HCT116 (cell line): ENCODE results near the gene HAPLN1. TPM values are rescaled to one million over a fixed set of nuclear protein-coding genes. Genes with fewer than 3 reads are reported as not detected.

Experiments
- ATAC-seq: fragments of 200-7000 bp; cut with Tn5 transposase; 2 replicates; pipeline ENCODE4 v1.9.1; 2020; ENCODE audit warnings: mild to moderate bottlenecking, moderate library complexity
- BruUV-seq: library from RNA; stranded (reverse); fragments of 400-500 nt; replicated peaks from 2 replicates; lab custom pipeline; 2021; lab: Mats Ljungman, UMichigan
- CTCF ChIA-PET: fragments of 300-600 bp; sonication (Branson Sonifier 250); formaldehyde crosslinking; loops from one replicate; lab custom pipeline; 2021; ENCODE audit warnings: antibody characterized with exemption; lab: Charles Lee
- POLR2A ChIA-PET: fragments of 300-600, 350-600 bp; sonication (Branson Sonifier 250); formaldehyde crosslinking; loops from one replicate; lab custom pipeline; 2021; ENCODE audit warnings: antibody characterized with exemption; lab: Charles Lee
- RAD21 ChIA-PET, 2 experiments: fragments of 300-600 bp; sonication (Branson Sonifier 250); formaldehyde crosslinking; loops; one replicate each; lab custom pipeline; 2023; ENCODE audit warnings: low total read pairs in 2 of 2; ENCODE audit not compliant: uncharacterized antibody in 2 of 2, unreplicated experiment in 2 of 2, low non-redundant PET in 1 of 2; lab: Charles Lee
- DNase-seq: peaks from one replicate; pipeline ENCODE4 v3.0.0-alpha.2; 2010; ENCODE audit warnings: low read depth, low spot score
- H2AFZ ChIP-seq: fragments of 200-600 bp; shearing (Covaris generic), sonication (generic); 2 replicates; pipeline ENCODE4 v1.6.1; 2017; ENCODE audit warnings: low read depth, mixed run types, mixed read lengths, antibody characterized with exemption, low read length; ENCODE audit not compliant: poor library complexity, severe bottlenecking
- H3K27ac ChIP-seq: 2 replicates; pipeline ENCODE4 v1.5.1; 2012; ENCODE audit warnings: low read depth, low read length
- H3K27me3 ChIP-seq: fragments of 200-600 bp; sonication (generic); 2 replicates; pipeline ENCODE4 v1.6.1; 2016; ENCODE audit warnings: mixed run types, low read length, mixed read lengths; ENCODE audit not compliant: insufficient read depth
- H3K36me3 ChIP-seq, 2 experiments: fragments of 200-500 bp in 1 of 2; fragments of 200-600 bp in 1 of 2; sonication (Bioruptor generic) in 1 of 2; sonication (generic) in 1 of 2; 2 replicates each; pipeline versions ENCODE4 v1.5.1 to v1.6.1; 2014 to 2016; ENCODE audit warnings: low read length in 2 of 2, inconsistent platforms in 1 of 2, mixed read lengths in 1 of 2, mixed run types in 1 of 2; ENCODE audit not compliant: insufficient read depth in 2 of 2, control insufficient read depth in 1 of 2
- H3K4me1 ChIP-seq, 2 experiments: fragments of 200-600 bp in 1 of 2; sonication (generic) in 1 of 2; 2 replicates each; pipeline versions ENCODE4 v1.5.1 to v1.6.1; 2012 to 2017; ENCODE audit warnings: low read length in 2 of 2, inconsistent platforms in 1 of 2, mild to moderate bottlenecking in 1 of 2, mixed read lengths in 1 of 2, mixed run types in 1 of 2, moderate library complexity in 1 of 2; ENCODE audit not compliant: insufficient read depth in 2 of 2, control insufficient read depth in 1 of 2
- H3K4me2 ChIP-seq: fragments of 200-600 bp; sonication (generic); 2 replicates; pipeline ENCODE4 v1.6.1; 2017; ENCODE audit warnings: mixed run types, low read length, mixed read lengths
- H3K4me3 ChIP-seq, 2 experiments: fragments of 200-600 bp in 1 of 2; sonication (generic) in 1 of 2; replicated peaks in 1 of 2; 2 replicates each; pipeline ENCODE4 v1.5.1; 2011 to 2016; ENCODE audit warnings: low read length in 2 of 2, control low read depth in 1 of 2, low read depth in 1 of 2, mild to moderate bottlenecking in 1 of 2, mixed read lengths in 1 of 2, mixed run types in 1 of 2
- H3K79me2 ChIP-seq: fragments of 200-600 bp; sonication (generic); 2 replicates; pipeline ENCODE4 v1.6.1; 2017; ENCODE audit warnings: mild to moderate bottlenecking, mixed run types, low read length, moderate library complexity, mixed read lengths; ENCODE audit not compliant: insufficient read depth
- H3K9ac ChIP-seq: fragments of 200-600 bp; sonication (generic); 2 replicates; pipeline ENCODE4 v1.6.1; 2016; ENCODE audit warnings: low read length, mixed read lengths
- H3K9me2 ChIP-seq: fragments of 200-600 bp; sonication (generic), shearing (Covaris generic); 2 replicates; pipeline ENCODE4 v1.6.1; 2017; ENCODE audit warnings: mixed run types, mild to moderate bottlenecking, moderate library complexity; ENCODE audit not compliant: insufficient read depth
- H3K9me3 ChIP-seq, 2 experiments: fragments of 200-500 bp in 1 of 2; fragments of 200-600 bp in 1 of 2; sonication (Bioruptor generic) in 1 of 2; sonication (generic) in 1 of 2; 2 replicates each; pipeline ENCODE4 v1.6.1; 2014 to 2017; ENCODE audit warnings: low read length in 2 of 2, mixed read lengths in 2 of 2, inconsistent platforms in 1 of 2, low read depth in 1 of 2, mild to moderate bottlenecking in 1 of 2, mixed run types in 1 of 2, moderate library complexity in 1 of 2; ENCODE audit not compliant: control insufficient read depth in 1 of 2, insufficient read depth in 1 of 2
- H4K20me1 ChIP-seq: fragments of 200-600 bp; sonication (generic), shearing (Covaris generic); 2 replicates; pipeline ENCODE4 v1.6.1; 2017; ENCODE audit warnings: mixed run types, mild to moderate bottlenecking, moderate library complexity; ENCODE audit not compliant: insufficient read depth
- ATF3 ChIP-seq: IDR thresholded peaks from 2 replicates; pipeline ENCODE4 v1.6.1; 2012
- CBX3 ChIP-seq: IDR thresholded peaks from 2 replicates; pipeline ENCODE4 v1.6.1; 2012; ENCODE audit warnings: low read depth
- CEBPB ChIP-seq: IDR thresholded peaks from 2 replicates; pipeline ENCODE4 v1.6.1; 2012; ENCODE audit warnings: low read depth
- ELF1 ChIP-seq: IDR thresholded peaks from 2 replicates; pipeline ENCODE4 v1.6.1; 2012; ENCODE audit warnings: low read depth, borderline replicate concordance
- EZH2 ChIP-seq: fragments of 200-600 bp; sonication (generic); IDR thresholded peaks from 2 replicates; pipeline ENCODE4 v1.6.1; 2017; ENCODE audit warnings: antibody characterized with exemption, mixed run types
- EZH2phosphoT487 ChIP-seq: fragments of 200-600 bp; IDR thresholded peaks from 2 replicates; pipeline ENCODE4 v1.6.1; 2018; ENCODE audit warnings: antibody characterized with exemption, borderline replicate concordance
- FOSL1 ChIP-seq: IDR thresholded peaks from 2 replicates; pipeline ENCODE4 v1.6.1; 2012; ENCODE audit warnings: low read depth
- JUND ChIP-seq: IDR thresholded peaks from 2 replicates; pipeline ENCODE4 v1.6.1; 2012
- MAX ChIP-seq: IDR thresholded peaks from 2 replicates; pipeline ENCODE4 v1.6.1; 2012
- POLR2A ChIP-seq: IDR thresholded peaks from 2 replicates; pipeline ENCODE4 v1.7.0; 2011; ENCODE audit warnings: borderline replicate concordance; ENCODE audit not compliant: insufficient read depth, insufficient read length; ENCODE audit errors: extremely low read depth
- POLR2AphosphoS5 ChIP-seq: IDR thresholded peaks from 2 replicates; pipeline ENCODE4 v1.6.1; 2011; ENCODE audit warnings: mild to moderate bottlenecking, low read depth, low read length, moderate library complexity
- RAD21 ChIP-seq: IDR thresholded peaks from 2 replicates; pipeline ENCODE4 v1.6.1; 2012; ENCODE audit warnings: low read depth, mild to moderate bottlenecking
- REST ChIP-seq: IDR thresholded peaks from 2 replicates; pipeline ENCODE4 v1.6.1; 2012; ENCODE audit warnings: low read depth
- SIN3A ChIP-seq: IDR thresholded peaks from 2 replicates; pipeline ENCODE4 v1.6.1; 2012; ENCODE audit warnings: low read depth
- SRF ChIP-seq: IDR thresholded peaks from 2 replicates; pipeline ENCODE4 v1.6.1; 2012; ENCODE audit warnings: low read depth
- ZBTB33 ChIP-seq: IDR thresholded peaks from 2 replicates; pipeline ENCODE4 v1.6.1; 2011; ENCODE audit warnings: mild to moderate bottlenecking, low read length, moderate library complexity; ENCODE audit not compliant: insufficient replicate concordance; ENCODE audit errors: extremely low read depth
- ZFX ChIP-seq: fragments of 450-650 bp; IDR thresholded peaks from 2 replicates; pipeline ENCODE4 v1.6.1; 2017
- intact Hi-C: fragments of 100-400 bp; cut with micrococcal nuclease; formaldehyde crosslinking; loops from 2 replicates; pipeline ENCODE4 v1.10.0; 2022
- total RNA-seq: library from RNA; stranded (reverse); gene quantifications from one replicate; pipeline ENCODE4 v1.2.1, GENCODE V29; 2021; ENCODE audit not compliant: unreplicated experiment

HAPLN1 gene
- total RNA-seq, 1 experiment from 2014 or later, result 0.05 TPM

- no peak for ATAC-seq
- intact Hi-C loops, result no loop called here
- no TSS peak for BruUV-seq
- no peaks in the 10 kb centered on the region for H3K9me3 ChIP-seq
- no peak overlapping the region for H3K4me2 ChIP-seq
- H3K79me2 ChIP-seq, result no peaks in the 10 kb centered on the region
- ChIA-PET POLR2A (no interaction called here), RAD21 (no interaction called here), CTCF (no interaction called here)
- no peaks in the 10 kb centered on the region for H4K20me1 ChIP-seq
- no peaks in the 10 kb centered on the region for H3K36me3 ChIP-seq
- H3K9me2 ChIP-seq, result no peaks in the 10 kb centered on the region
- no peak overlapping the region for H3K9ac ChIP-seq
- no peak for DNase-seq
- H3K4me3 ChIP-seq, result no peak overlapping the region
- H3K4me1 ChIP-seq, result no peaks in the 10 kb centered on the region
- no peak overlapping the region for H3K27ac ChIP-seq
- no peak overlapping the region for H2AFZ ChIP-seq
- no peak for TF ChIP-seq MAX
- H3K27me3 ChIP-seq, result no peaks in the 10 kb centered on the region
Measured at GRCh38 chr5:83665631-83666030, 55.0 kb downstream of the HAPLN1 start.

GRCh38 chr5:83662558-83662957, 58.1 kb downstream of the HAPLN1 start:
- Histone ChIP-seq H3K27me3 (no peaks in the 10 kb centered on the region), H3K27ac (no peak overlapping the region), H3K9me2 (no peaks in the 10 kb centered on the region), H3K4me2 (no peak overlapping the region), H3K4me1 (no peaks in the 10 kb centered on the region), H3K36me3 (no peaks in the 10 kb centered on the region), H3K9ac (no peak overlapping the region), H3K79me2 (no peaks in the 10 kb centered on the region), H4K20me1 (no peaks in the 10 kb centered on the region), H3K4me3 (no peak overlapping the region), H2AFZ (no peak overlapping the region), H3K9me3 (no peaks in the 10 kb centered on the region)
- ChIA-PET POLR2A (no interaction called here), CTCF (no interaction called here), RAD21 (no interaction called here)
- ATAC-seq, result no peak
- intact Hi-C loops, result no loop called here
- no peak for DNase-seq
- no TSS peak for BruUV-seq
- TF ChIP-seq SIN3A, result no peak
- no peak for TF ChIP-seq POLR2AphosphoS5
- TF ChIP-seq CEBPB, result no peak
- no peak for TF ChIP-seq REST
- TF ChIP-seq CBX3, result no peak
- no peak for TF ChIP-seq EZH2
- no peak for TF ChIP-seq ZBTB33
- no peak for TF ChIP-seq ATF3
- TF ChIP-seq FOSL1, result no peak
- TF ChIP-seq MAX, result no peak
- no peak for TF ChIP-seq SRF
- TF ChIP-seq POLR2A, result no peak
- no peak for TF ChIP-seq EZH2phosphoT487
- no peak for TF ChIP-seq ELF1
- TF ChIP-seq RAD21, result no peak
- TF ChIP-seq JUND, result no peak
- TF ChIP-seq ZFX, result no peak
